Measurements from ENCODE around the gene SLC35D2. TPM values are rescaled to one million over a fixed set of nuclear protein-coding genes. Genes with fewer than 3 reads are reported as not detected.
A peak's percentile ranks its signal among the peaks of the same experiment; 100 is the strongest.

The SLC35D2 gene
- 14.6 TPM for total RNA-seq

DNA sequence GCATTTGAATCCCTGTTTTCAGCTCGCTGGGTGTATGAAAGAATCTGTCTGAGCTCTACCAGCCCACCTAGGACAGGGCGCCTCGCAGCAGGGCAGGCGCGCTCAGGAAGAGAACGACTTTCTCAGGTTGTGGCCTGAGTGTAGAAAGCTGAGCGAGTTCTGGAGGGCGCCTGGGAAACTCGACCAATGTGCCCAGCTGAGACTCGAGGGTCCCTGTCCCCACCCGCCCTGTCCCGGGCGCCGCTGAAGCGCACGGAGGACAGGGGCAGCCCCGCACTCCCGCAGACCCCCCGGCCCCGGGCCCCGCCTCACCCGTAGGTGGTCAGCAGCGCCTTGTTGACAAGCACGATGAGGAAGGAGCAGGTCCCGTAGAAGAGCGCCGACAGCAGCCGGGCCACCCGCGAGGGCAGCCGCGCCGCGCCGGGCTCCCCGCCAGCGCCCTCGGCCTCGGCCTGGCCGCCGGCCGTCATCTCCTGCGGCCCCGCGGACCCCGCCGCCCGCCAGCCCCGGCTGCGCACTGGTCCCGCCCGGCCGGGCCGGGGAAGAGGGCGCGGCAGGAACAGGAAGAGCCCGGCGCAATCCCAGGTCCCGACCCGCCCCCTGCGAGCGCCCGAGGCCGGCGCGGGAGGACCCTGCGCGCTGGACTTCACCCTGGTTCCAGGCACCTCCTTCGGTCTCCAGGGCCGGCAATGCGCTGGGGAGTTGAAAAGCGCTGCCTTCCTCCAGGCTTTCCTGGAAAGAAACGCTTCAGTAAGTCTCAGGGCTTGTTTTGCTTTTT is at the start of gene SLC35D2:
Gene SLC35D2, minus strand, starts transcription at position 547 of the 778 bp plus-strand sequence. Its CDS starts 77 bp downstream, at position 470.
- no peaks in the 10 kb centered on the region for H3K4me1 ChIP-seq (ENCODE audit: control insufficient read depth in 3 of 3, insufficient read depth in 3 of 3, low read length in 3 of 3)
- no peaks in the 10 kb centered on the region for H3K9me3 ChIP-seq (ENCODE audit: control insufficient read depth in 3 of 3, low read length in 3 of 3)
- peak within 1 kb of the TSS; percentile 47 for H3K27ac ChIP-seq (ENCODE audit: low read depth, low read length)
- peak within 1 kb of the TSS; percentile 55 to 86 (median 82) for H3K4me3 ChIP-seq (ENCODE audit: low read length in 3 of 3)
- peak within 1 kb of the TSS; percentile 70 to 81 (median 80) for H3K9ac ChIP-seq (ENCODE audit: low read depth in 1 of 3, low read length in 3 of 3)
- H3K36me3 ChIP-seq (ENCODE audit: control insufficient read depth in 3 of 3, insufficient read depth in 3 of 3, low read length in 3 of 3) = no peaks in the 10 kb centered on the region
- H3K27me3 ChIP-seq (ENCODE audit: control insufficient read depth in 3 of 3, insufficient read depth in 3 of 3, low read length in 3 of 3) = no peaks in the 10 kb centered on the region

GRCh38 chr9:96430377-96430776 is 46.9 kb upstream of the SLC35D2 start:
- H3K36me3 ChIP-seq (ENCODE audit: control insufficient read depth in 3 of 3, insufficient read depth in 3 of 3, low read length in 3 of 3) = no peaks in the 10 kb centered on the region
- no peak overlapping the region for H3K4me3 ChIP-seq (ENCODE audit: low read length in 3 of 3)
- H3K9me3 ChIP-seq (ENCODE audit: control insufficient read depth in 3 of 3, low read length in 3 of 3) = no peaks in the 10 kb centered on the region
- H3K4me1 ChIP-seq (ENCODE audit: control insufficient read depth in 3 of 3, insufficient read depth in 3 of 3, low read length in 3 of 3) = no peaks in the 10 kb centered on the region
- H3K9ac ChIP-seq (ENCODE audit: low read depth in 1 of 3, low read length in 3 of 3) = no peak overlapping the region
- H3K27ac ChIP-seq (ENCODE audit: low read depth, low read length) = no peak overlapping the region
- no peaks in the 10 kb centered on the region for H3K27me3 ChIP-seq (ENCODE audit: control insufficient read depth in 3 of 3, insufficient read depth in 3 of 3, low read length in 3 of 3)

DNA sequence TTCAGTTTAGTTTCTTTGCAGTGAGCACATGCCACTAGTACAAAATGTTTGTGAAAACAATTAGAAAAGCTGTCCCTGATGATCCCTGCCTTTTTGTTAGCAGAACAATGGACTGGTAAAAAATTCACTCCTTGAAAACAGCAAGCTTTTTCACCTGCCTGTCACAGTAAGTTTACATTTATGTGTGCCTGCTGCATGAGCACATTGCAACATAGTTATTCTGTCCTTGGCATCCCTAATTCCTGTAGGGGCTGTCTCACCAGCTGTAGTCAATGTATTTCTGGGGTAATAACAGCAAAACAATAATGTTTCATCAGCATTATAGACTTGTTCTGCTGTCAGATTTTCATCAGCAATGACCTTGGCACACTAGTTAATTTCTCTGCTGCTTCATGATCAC is 46.2 kb upstream of the SLC35D2 start:
- Histone ChIP-seq H3K4me1 (ENCODE audit: control insufficient read depth in 3 of 3, insufficient read depth in 3 of 3, low read length in 3 of 3) (no peaks in the 10 kb centered on the region), H3K9me3 (ENCODE audit: control insufficient read depth in 3 of 3, low read length in 3 of 3) (no peaks in the 10 kb centered on the region), H3K4me3 (ENCODE audit: low read length in 3 of 3) (no peak overlapping the region), H3K27ac (ENCODE audit: low read depth, low read length) (no peak overlapping the region), H3K27me3 (ENCODE audit: control insufficient read depth in 3 of 3, insufficient read depth in 3 of 3, low read length in 3 of 3) (no peaks in the 10 kb centered on the region), H3K36me3 (ENCODE audit: control insufficient read depth in 3 of 3, insufficient read depth in 3 of 3, low read length in 3 of 3) (no peaks in the 10 kb centered on the region), H3K9ac (ENCODE audit: low read depth in 1 of 3, low read length in 3 of 3) (no peak overlapping the region)

- Histone ChIP-seq H3K9ac (ENCODE audit: low read depth in 1 of 3, low read length in 3 of 3) (no peak overlapping the region), H3K27me3 (ENCODE audit: control insufficient read depth in 3 of 3, insufficient read depth in 3 of 3, low read length in 3 of 3) (no peaks in the 10 kb centered on the region), H3K4me1 (ENCODE audit: control insufficient read depth in 3 of 3, insufficient read depth in 3 of 3, low read length in 3 of 3) (peaks cover 6 to 7% (median 6%) of the 10 kb centered on the region in 3 donors)
These were observed 42.1 kb upstream of the SLC35D2 start for GRCh38 chr9:96425500-96426169.

GRCh38 chr9:96423985-96424336 is 40.5 kb upstream of the SLC35D2 start:
- H3K9ac ChIP-seq (ENCODE audit: low read depth in 1 of 3, low read length in 3 of 3) = no peak overlapping the region
- H3K4me1 ChIP-seq (ENCODE audit: control insufficient read depth in 3 of 3, insufficient read depth in 3 of 3, low read length in 3 of 3) = peaks cover 16 to 21% (median 20%) of the 10 kb centered on the region in 3 donors
- H3K9me3 ChIP-seq (ENCODE audit: control insufficient read depth in 3 of 3, low read length in 3 of 3) = no peaks in the 10 kb centered on the region
- H3K36me3 ChIP-seq (ENCODE audit: control insufficient read depth in 3 of 3, insufficient read depth in 3 of 3, low read length in 3 of 3) = no peaks in the 10 kb centered on the region
- no peak overlapping the region for H3K27ac ChIP-seq (ENCODE audit: low read depth, low read length)
- no peak overlapping the region for H3K4me3 ChIP-seq (ENCODE audit: low read length in 3 of 3)
- no peaks in the 10 kb centered on the region for H3K27me3 ChIP-seq (ENCODE audit: control insufficient read depth in 3 of 3, insufficient read depth in 3 of 3, low read length in 3 of 3)

More at GRCh38 chr9:96425500-96426169, 42.1 kb upstream of the SLC35D2 start:
- no peak overlapping the region for H3K4me3 ChIP-seq (ENCODE audit: low read length in 3 of 3)
- no peaks in the 10 kb centered on the region for H3K9me3 ChIP-seq (ENCODE audit: control insufficient read depth in 3 of 3, low read length in 3 of 3)
- H3K36me3 ChIP-seq (ENCODE audit: control insufficient read depth in 3 of 3, insufficient read depth in 3 of 3, low read length in 3 of 3) = no peaks in the 10 kb centered on the region
- no peak overlapping the region for H3K27ac ChIP-seq (ENCODE audit: low read depth, low read length)

GRCh38 chr9:96423322-96423984 is 39.9 kb upstream of the SLC35D2 start:
- H3K9me3 ChIP-seq (ENCODE audit: control insufficient read depth in 3 of 3, low read length in 3 of 3) = no peaks in the 10 kb centered on the region
- no peak overlapping the region for H3K27ac ChIP-seq (ENCODE audit: low read depth, low read length)

DNA sequence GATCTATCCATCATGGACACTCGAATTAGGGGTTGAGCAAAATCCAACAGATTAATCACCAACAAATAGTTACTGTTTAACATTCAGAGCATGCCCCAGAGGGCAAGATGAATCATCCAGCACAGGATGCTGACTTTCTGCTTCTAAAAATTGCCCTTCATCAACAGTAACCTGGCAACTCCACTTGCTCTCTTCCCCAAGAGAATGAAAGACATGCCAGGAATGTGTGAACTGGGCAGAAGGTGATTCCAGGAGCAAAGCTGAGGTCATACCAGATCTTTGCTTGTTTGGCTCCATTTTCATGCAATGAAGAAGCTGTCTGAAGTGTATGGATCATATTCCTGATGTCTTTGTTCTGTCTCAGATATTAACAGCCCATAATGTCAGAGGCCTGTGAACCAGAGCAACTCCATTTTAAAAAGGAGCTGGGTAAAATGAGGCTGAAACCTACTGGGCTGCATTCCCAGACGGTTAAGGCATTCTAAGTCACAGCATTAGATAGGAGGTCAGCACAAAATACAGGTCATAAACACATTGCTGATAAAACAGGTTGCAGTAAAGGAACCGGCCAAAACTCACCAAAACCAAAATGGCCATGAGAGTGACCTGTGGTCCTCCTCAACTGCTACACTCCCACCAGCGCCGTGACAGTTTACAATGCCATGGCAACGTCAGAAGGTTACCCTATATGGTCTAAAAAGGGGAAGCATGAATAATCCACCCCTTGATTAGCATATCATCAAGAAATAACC is 37.1 kb upstream of the SLC35D2 start:
- Histone ChIP-seq H3K9me3 (ENCODE audit: control insufficient read depth in 3 of 3, low read length in 3 of 3) (no peaks in the 10 kb centered on the region), H3K27me3 (ENCODE audit: control insufficient read depth in 3 of 3, insufficient read depth in 3 of 3, low read length in 3 of 3) (no peaks in the 10 kb centered on the region), H3K4me3 (ENCODE audit: low read length in 3 of 3) (no peak overlapping the region), H3K27ac (ENCODE audit: low read depth, low read length) (peak overlapping the region; percentile 98), H3K36me3 (ENCODE audit: control insufficient read depth in 3 of 3, insufficient read depth in 3 of 3, low read length in 3 of 3) (no peaks in the 10 kb centered on the region), H3K9ac (ENCODE audit: low read depth in 1 of 3, low read length in 3 of 3) (no peak overlapping the region), H3K4me1 (ENCODE audit: control insufficient read depth in 3 of 3, insufficient read depth in 3 of 3, low read length in 3 of 3) (peaks cover 27 to 28% (median 28%) of the 10 kb centered on the region in 3 donors)

More at GRCh38 chr9:96423322-96423984, 39.9 kb upstream of the SLC35D2 start:
- no peak overlapping the region for H3K4me3 ChIP-seq (ENCODE audit: low read length in 3 of 3)
- no peak overlapping the region for H3K9ac ChIP-seq (ENCODE audit: low read depth in 1 of 3, low read length in 3 of 3)
- no peaks in the 10 kb centered on the region for H3K36me3 ChIP-seq (ENCODE audit: control insufficient read depth in 3 of 3, insufficient read depth in 3 of 3, low read length in 3 of 3)
- no peaks in the 10 kb centered on the region for H3K27me3 ChIP-seq (ENCODE audit: control insufficient read depth in 3 of 3, insufficient read depth in 3 of 3, low read length in 3 of 3)
- peaks cover 16 to 21% (median 20%) of the 10 kb centered on the region in 3 donors for H3K4me1 ChIP-seq (ENCODE audit: control insufficient read depth in 3 of 3, insufficient read depth in 3 of 3, low read length in 3 of 3)

DNA sequence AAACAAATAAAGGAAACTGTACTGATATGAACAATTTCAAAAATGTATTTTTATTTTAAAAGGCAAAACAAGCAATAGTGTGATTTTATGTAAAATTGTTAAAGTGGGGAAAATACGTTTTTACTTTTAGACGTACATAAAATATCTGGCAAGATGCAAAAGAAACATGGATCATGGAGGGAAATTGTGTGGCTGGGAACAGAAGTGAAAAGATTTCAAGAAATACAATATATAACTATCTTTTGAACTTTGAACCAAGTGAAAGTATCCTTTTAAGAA is 36.1 kb upstream of the SLC35D2 start:
- Histone ChIP-seq H3K27ac (ENCODE audit: low read depth, low read length) (peak overlapping the region; percentile 98), H3K9me3 (ENCODE audit: control insufficient read depth in 3 of 3, low read length in 3 of 3) (no peaks in the 10 kb centered on the region), H3K27me3 (ENCODE audit: control insufficient read depth in 3 of 3, insufficient read depth in 3 of 3, low read length in 3 of 3) (no peaks in the 10 kb centered on the region), H3K9ac (ENCODE audit: low read depth in 1 of 3, low read length in 3 of 3) (peak overlapping the region; percentile 72 to 96 (median 92)), H3K36me3 (ENCODE audit: control insufficient read depth in 3 of 3, insufficient read depth in 3 of 3, low read length in 3 of 3) (no peaks in the 10 kb centered on the region), H3K4me1 (ENCODE audit: control insufficient read depth in 3 of 3, insufficient read depth in 3 of 3, low read length in 3 of 3) (peaks cover 27 to 28% (median 28%) of the 10 kb centered on the region in 3 donors), H3K4me3 (ENCODE audit: low read length in 3 of 3) (peak overlapping the region; percentile 73 to 87 (median 78))

- peaks cover 27 to 28% (median 28%) of the 10 kb centered on the region in 3 donors for H3K4me1 ChIP-seq (ENCODE audit: control insufficient read depth in 3 of 3, insufficient read depth in 3 of 3, low read length in 3 of 3)
- H3K27me3 ChIP-seq (ENCODE audit: control insufficient read depth in 3 of 3, insufficient read depth in 3 of 3, low read length in 3 of 3) = no peaks in the 10 kb centered on the region
- no peaks in the 10 kb centered on the region for H3K36me3 ChIP-seq (ENCODE audit: control insufficient read depth in 3 of 3, insufficient read depth in 3 of 3, low read length in 3 of 3)
- H3K9me3 ChIP-seq (ENCODE audit: control insufficient read depth in 3 of 3, low read length in 3 of 3) = no peaks in the 10 kb centered on the region
- H3K27ac ChIP-seq (ENCODE audit: low read depth, low read length) = peak overlapping the region; percentile 98
- H3K4me3 ChIP-seq (ENCODE audit: low read length in 3 of 3) = peak overlapping the region; percentile 77 to 87 (median 78)
- H3K9ac ChIP-seq (ENCODE audit: low read depth in 1 of 3, low read length in 3 of 3) = peak overlapping the region; percentile 92 to 96 (median 95)
These were observed 35.6 kb upstream of the SLC35D2 start for GRCh38 chr9:96418920-96419690.
